SK-N-SH (cell line): Measurements from ENCODE around the gene GCC1. TPM values are rescaled to one million over a fixed set of nuclear protein-coding genes. Genes with fewer than 3 reads are reported as not detected.

Experiments
- CTCF ChIA-PET: fragments of 300-600, 350-600 bp; formaldehyde crosslinking; extraction: SDS; loops from one replicate; lab custom pipeline; 2021; lab: Yijun Ruan, JAX
- POLR2A ChIA-PET: fragments of 350-600 bp; sonication (Branson Sonifier 250); formaldehyde crosslinking; extraction: SDS; loops from one replicate; lab custom pipeline; 2020; ENCODE audit warnings: antibody characterized with exemption, inconsistent platforms; lab: Yijun Ruan, JAX
- DNase-seq: peaks from one replicate; pipeline ENCODE4 v3.0.0; 2012
- H2AFZ ChIP-seq: fragments of 200-600 bp; sonication (generic); 2 replicates; pipeline ENCODE4 v1.8.1; 2016; ENCODE audit warnings: antibody characterized with exemption, mild to moderate bottlenecking, low read depth
- H3F3A ChIP-seq: fragments of 200-600 bp; sonication (generic); replicated peaks from 2 replicates; pipeline ENCODE3; 2016; ENCODE audit warnings: antibody characterized with exemption, mild to moderate bottlenecking; ENCODE audit not compliant: insufficient read depth
- H3K27ac ChIP-seq, 2 experiments: fragments of 200-500 bp in 1 of 2; fragments of 200-600 bp in 1 of 2; sonication (Bioruptor generic) in 1 of 2; sonication (generic), shearing (Covaris generic) in 1 of 2; 2 replicates each; pipeline versions ENCODE4 v1.5.1 to v1.6.1; 2014 to 2016; ENCODE audit warnings: low read depth in 2 of 2, inconsistent platforms in 1 of 2, low read length in 1 of 2, mild to moderate bottlenecking in 1 of 2, mixed read lengths in 1 of 2
- H3K27me3 ChIP-seq: fragments of 200-600 bp; sonication (generic), shearing (Covaris generic); 2 replicates; pipeline ENCODE4 v1.6.1; 2016; ENCODE audit warnings: mixed run types; ENCODE audit not compliant: insufficient read depth
- H3K36me3 ChIP-seq, 2 experiments: fragments of 200-500 bp in 1 of 2; fragments of 200-600 bp in 1 of 2; sonication (Bioruptor generic) in 1 of 2; sonication (generic) in 1 of 2; replicated peaks in 1 of 2; 2 replicates each; pipeline versions ENCODE3 to v1.5.1; 2014 to 2016; ENCODE audit warnings: low read length in 1 of 2, mild to moderate bottlenecking in 1 of 2; ENCODE audit not compliant: insufficient read depth in 2 of 2, control insufficient read depth in 1 of 2
- H3K4me1 ChIP-seq, 2 experiments: fragments of 200-500 bp in 1 of 2; fragments of 200-600 bp in 1 of 2; sonication (Bioruptor generic) in 1 of 2; sonication (generic), shearing (Covaris generic) in 1 of 2; 2 replicates each; pipeline versions ENCODE4 v1.5.1 to v1.6.1; 2014 to 2016; ENCODE audit warnings: low read depth in 1 of 2, low read length in 1 of 2, mixed run types in 1 of 2; ENCODE audit not compliant: insufficient read depth in 2 of 2, control insufficient read depth in 1 of 2
- H3K4me2 ChIP-seq: fragments of 200-600 bp; sonication (generic), shearing (Covaris generic); 2 replicates; pipeline ENCODE4 v1.6.1; 2017; ENCODE audit warnings: mixed run types
- H3K4me3 ChIP-seq, 2 experiments: fragments of 200-500 bp in 1 of 2; fragments of 200-600 bp in 1 of 2; sonication (Bioruptor generic) in 1 of 2; sonication (generic), shearing (Covaris generic) in 1 of 2; 2 replicates each; pipeline versions ENCODE4 v1.5.1 to v1.8.1; 2014 to 2016; ENCODE audit warnings: low read depth in 2 of 2, inconsistent platforms in 1 of 2, low read length in 1 of 2, mild to moderate bottlenecking in 1 of 2, mixed read lengths in 1 of 2, moderate library complexity in 1 of 2
- H3K79me2 ChIP-seq: fragments of 200-600 bp; sonication (generic); 2 replicates; pipeline ENCODE4 v1.8.1; 2017; ENCODE audit warnings: mild to moderate bottlenecking; ENCODE audit not compliant: insufficient read depth
- H3K9ac ChIP-seq: fragments of 200-600 bp; sonication (generic); 2 replicates; pipeline ENCODE4 v1.6.1; 2017; ENCODE audit warnings: mixed run types
- H3K9me2 ChIP-seq: fragments of 200-600 bp; sonication (generic); 2 replicates; pipeline ENCODE4 v1.6.1; 2017; ENCODE audit warnings: mixed run types
- H3K9me3 ChIP-seq: fragments of 200-600 bp; sonication (generic); 2 replicates; pipeline ENCODE4 v1.6.1; 2017; ENCODE audit warnings: mixed run types, mild to moderate bottlenecking, moderate library complexity
- H4K20me1 ChIP-seq: fragments of 200-600 bp; sonication (generic); 2 replicates; pipeline ENCODE4 v1.6.1; 2017; ENCODE audit warnings: mild to moderate bottlenecking, mixed run types; ENCODE audit not compliant: insufficient read depth
- CHD2 ChIP-seq: fragments of 150-350 bp; IDR thresholded peaks from 2 replicates; pipeline ENCODE4 v1.6.1; 2018; ENCODE audit warnings: low read length; ENCODE audit not compliant: partially characterized antibody
- EZH2phosphoT487 ChIP-seq: fragments of 200-600 bp; sonication (generic); IDR thresholded peaks from 2 replicates; pipeline ENCODE4 v1.6.1; 2017; ENCODE audit warnings: low read depth, mixed run types, mild to moderate bottlenecking, antibody characterized with exemption, moderate library complexity, borderline replicate concordance
- GABPA ChIP-seq: IDR thresholded peaks from 2 replicates; pipeline ENCODE4 v1.4.0; 2012; ENCODE audit warnings: low read depth, mild to moderate bottlenecking
- GATA2 ChIP-seq: sonication (generic); formaldehyde crosslinking; IDR thresholded peaks from 2 replicates; pipeline ENCODE4 v1.5.0; 2020; ENCODE audit warnings: mild to moderate bottlenecking, missing genetic modification reagents
- JUND ChIP-seq: IDR thresholded peaks from 2 replicates; pipeline ENCODE4 v1.4.0; 2012
- NFIC ChIP-seq: IDR thresholded peaks from 2 replicates; pipeline ENCODE4 v1.4.0; 2012; ENCODE audit warnings: borderline replicate concordance
- NRF1 ChIP-seq: IDR thresholded peaks from 2 replicates; pipeline ENCODE4 v1.6.1; 2012; ENCODE audit warnings: low read depth, mild to moderate bottlenecking, low read length
- PBX3 ChIP-seq: IDR thresholded peaks from 2 replicates; pipeline ENCODE4; 2012
- POLR2AphosphoS5 ChIP-seq: IDR thresholded peaks from 2 replicates; pipeline ENCODE4 v1.6.1; 2012; ENCODE audit warnings: low read depth, low read length
- RAD21 ChIP-seq: IDR thresholded peaks from 2 replicates; pipeline ENCODE4 v1.6.1; 2012; ENCODE audit warnings: mild to moderate bottlenecking, low read length
- RFX5 ChIP-seq: IDR thresholded peaks from 2 replicates; pipeline ENCODE4 v1.6.1; 2012; ENCODE audit warnings: mild to moderate bottlenecking, improper control_type of control experiment, low read length
- SIN3A ChIP-seq: IDR thresholded peaks from 2 replicates; pipeline ENCODE4 v1.6.1; 2012; ENCODE audit warnings: low read depth, mild to moderate bottlenecking, low read length, moderate library complexity, borderline replicate concordance
- TAF1 ChIP-seq: IDR thresholded peaks from 2 replicates; pipeline ENCODE4 v1.6.1; 2012; ENCODE audit warnings: low read depth, mild to moderate bottlenecking, low read length, moderate library complexity, borderline replicate concordance
- TCF12 ChIP-seq: IDR thresholded peaks from 2 replicates; pipeline ENCODE4 v1.4.0; 2012
- USF1 ChIP-seq: IDR thresholded peaks from 2 replicates; pipeline ENCODE4 v1.4.0; 2012; ENCODE audit warnings: low read depth, borderline replicate concordance
- USF2 ChIP-seq: fragments of 150-350 bp; IDR thresholded peaks from 2 replicates; pipeline ENCODE4 v1.6.1; 2017; ENCODE audit warnings: antibody characterized with exemption, low read length, low read depth, borderline replicate concordance
- ZBTB33 ChIP-seq: IDR thresholded peaks from 2 replicates; pipeline ENCODE4 v1.4.0; 2012; ENCODE audit warnings: low read depth, borderline replicate concordance
- WGBS: methylation state at CpG from one replicate; pipeline ENCODE4 v1.1.6; 2017; ENCODE audit warnings: low lambda C conversion rate; 5-methylcytosine and 5-hydroxymethylcytosine counted together
- polyA plus RNA-seq, 3 experiments: library from polyadenylated mRNA; depleted of rRNA; stranded (reverse); fragments of >200 nt; gene quantifications; 2 replicates each; pipeline ENCODE4 v1.2.3, GENCODE V29; 2012

Gene GCC1
- polyA plus RNA-seq, 1 of the 3 experiments (the other 2 are of a cell fraction), result 8.4 TPM

GRCh38 chr7:127580612-127581011, 4.8 kb downstream of the GCC1 start (continued):
- TF ChIP-seq ZBTB33, result no peak
- TF ChIP-seq EZH2phosphoT487, result no peak

GRCh38 chr7:127578711-127579275, 6.6 kb downstream of the GCC1 start:
- 62% methylated on average over 4 of the region's 4 CpGs for WGBS
- H4K20me1 ChIP-seq, result peaks cover 45% of the 10 kb centered on the region
- H3K9ac ChIP-seq, result no peak overlapping the region
- TF ChIP-seq USF2, result no peak
- TF ChIP-seq SIN3A, result no peak
- no peak for TF ChIP-seq USF1
- TF ChIP-seq TCF12, result no peak
- no peak for TF ChIP-seq NFIC
- no peak for TF ChIP-seq GATA2
- H3K27me3 ChIP-seq, result no peaks in the 10 kb centered on the region
- peak overlapping the region; percentile 47 to 77 for H3K27ac ChIP-seq
- no peaks in the 10 kb centered on the region for H3K9me2 ChIP-seq
- H3K9me3 ChIP-seq, result no peaks in the 10 kb centered on the region
- H3K4me2 ChIP-seq, result peak overlapping the region; percentile 21
- H3K4me1 ChIP-seq, result peaks cover 8 to 46% of the 10 kb centered on the region in 2 experiments; a peak in 3 of 4 replicates
- peaks cover 46% of the 10 kb centered on the region for H3K79me2 ChIP-seq
- no peak for DNase-seq
- H3K4me3 ChIP-seq, result no peak overlapping the region; a peak in 1 of 4 replicates
- peaks cover 4% of the 10 kb centered on the region for H3F3A ChIP-seq
- no peak overlapping the region for H2AFZ ChIP-seq
- peaks cover 26 to 50% of the 10 kb centered on the region in 2 experiments for H3K36me3 ChIP-seq
- CTCF ChIA-PET, result interaction anchor here (0.7 to 3.4 kb wide), 15 partner anchors 9 to 702 kb away, joined by 3 to 22 read pairs (median 4); partner anchors contain the start of genes ARF5 and PAX4
- POLR2A ChIA-PET, result no interaction called here

GRCh38 chr7:127578036-127578684, 7.2 kb downstream of the GCC1 start:
- 75% methylated on average over 5 of the region's 5 CpGs for WGBS
- no peak for TF ChIP-seq NRF1
- no peak for TF ChIP-seq JUND
- TF ChIP-seq GABPA, result no peak
- TF ChIP-seq CHD2, result peak; percentile 10
- TF ChIP-seq NFIC, result peak; percentile 61
- TF ChIP-seq TAF1, result no peak
- no peak for TF ChIP-seq RFX5
- no peak for TF ChIP-seq POLR2AphosphoS5
- TF ChIP-seq PBX3, result no peak
- TF ChIP-seq ZBTB33, result no peak
- TF ChIP-seq RAD21, result peak; percentile 58

More at GRCh38 chr7:127578036-127578684, 7.2 kb downstream of the GCC1 start:
- H3K9me3 ChIP-seq, result no peaks in the 10 kb centered on the region
- no peak overlapping the region for H2AFZ ChIP-seq
- no peak overlapping the region; a peak in 1 of 4 replicates for H3K4me3 ChIP-seq
- H3K27ac ChIP-seq, result peak overlapping the region; percentile 47 to 77
- H3K9ac ChIP-seq, result no peak overlapping the region
- ChIA-PET CTCF (interaction anchor here (0.6 to 3.4 kb wide), 14 partner anchors 8 to 703 kb away, joined by 3 to 22 read pairs (median 3); partner anchors contain the start of genes ARF5 and PAX4), POLR2A (no interaction called here)
- H3F3A ChIP-seq, result peaks cover 4% of the 10 kb centered on the region
- H3K4me1 ChIP-seq, result peaks cover 8 to 40% of the 10 kb centered on the region in 2 experiments; a peak in 3 of 4 replicates
- peak overlapping the region; percentile 21 for H3K4me2 ChIP-seq
- peak; percentile 61 for DNase-seq
- peaks cover 26 to 44% of the 10 kb centered on the region in 2 experiments for H3K36me3 ChIP-seq
- H3K27me3 ChIP-seq, result no peaks in the 10 kb centered on the region
- peaks cover 39% of the 10 kb centered on the region for H4K20me1 ChIP-seq
- peaks cover 40% of the 10 kb centered on the region for H3K79me2 ChIP-seq
- H3K9me2 ChIP-seq, result no peaks in the 10 kb centered on the region
